HG03280 (cell line): ENCODE data around the gene PEX11B.

Experiments
- ATAC-seq: cut with Tn5 transposase; IDR thresholded peaks from one replicate; pipeline ENCODE4 v1.9.1; 2021; ENCODE audit warnings: mild to moderate bottlenecking, moderate library complexity; ENCODE audit not compliant: unreplicated experiment

Gene PEX11B

GRCh38 chr1:145912128-145912641 lies 6.3 kb downstream of the PEX11B start:
- no peak for ATAC-seq

- ATAC-seq: no peak
Measured at GRCh38 chr1:145908653-145909052, 9.9 kb downstream of the PEX11B start.

- no peak for ATAC-seq
Measured at GRCh38 chr1:145906954-145907753, 11.4 kb downstream of the PEX11B start.

- no peak for ATAC-seq
Measured at GRCh38 chr1:145901312-145902021, 17.1 kb downstream of the PEX11B start.

- ATAC-seq: no peak
Measured at GRCh38 chr1:145898756-145899155, 19.8 kb downstream of the PEX11B start.

- ATAC-seq: no peak
Measured at GRCh38 chr1:145897969-145898368, 20.5 kb downstream of the PEX11B start.

GRCh38 chr1:145895471-145895870 lies 23.0 kb downstream of the PEX11B start:
- ATAC-seq: no peak

GRCh38 chr1:145893306-145894055 lies 25.0 kb downstream of the PEX11B start:
- no peak for ATAC-seq

- ATAC-seq: no peak
Measured at GRCh38 chr1:145892486-145893087, 25.9 kb downstream of the PEX11B start.

- ATAC-seq: no peak
Measured at GRCh38 chr1:145891587-145892485, 26.7 kb downstream of the PEX11B start.

GRCh38 chr1:145891143-145891542 lies 27.4 kb downstream of the PEX11B start:
- no peak for ATAC-seq

- no peak for ATAC-seq
Measured at GRCh38 chr1:145889722-145890121, 28.8 kb downstream of the PEX11B start.

GRCh38 chr1:145887631-145888030 lies 30.9 kb downstream of the PEX11B start:
- ATAC-seq: no peak

- no peak for ATAC-seq
Measured at GRCh38 chr1:145886816-145887215, 31.7 kb downstream of the PEX11B start.

- ATAC-seq: no peak
Measured at GRCh38 chr1:145886390-145886789, 32.1 kb downstream of the PEX11B start.

- peak; percentile 96 for ATAC-seq
Measured at GRCh38 chr1:145885738-145886287, 32.7 kb downstream of the PEX11B start, which contains the start of gene ANKRD35. Gene ANKRD35 (minus strand): TSS chr1:145885866. CDS start chr1:145885758, 108 bp downstream.

GRCh38 chr1:145884675-145885074 lies 33.8 kb downstream of the PEX11B start:
- ATAC-seq: no peak

GRCh38 chr1:145879775-145880174 lies 38.7 kb downstream of the PEX11B start:
- ATAC-seq: no peak

- ATAC-seq: no peak
Measured at GRCh38 chr1:145878724-145879123, 39.8 kb downstream of the PEX11B start.
